K562 (cell line): ENCODE measurements around the gene SPRR3. TPM values are rescaled to one million over a fixed set of nuclear protein-coding genes. Genes with fewer than 3 reads are reported as not detected.

Experiments
- ATAC-seq: fragments of 200-7000 bp; cut with Tn5 transposase; 3 replicates; pipeline ENCODE4 v1.9.1; 2020; ENCODE audit warnings: moderate library complexity
- BruUV-seq: library from RNA; stranded (reverse); fragments of 400-500 nt; replicated peaks from 2 replicates; lab custom pipeline; 2021; lab: Mats Ljungman, UMichigan
- CTCF ChIA-PET: fragments of 300-600 bp; formaldehyde crosslinking; extraction: SDS; loops from one replicate; lab custom pipeline; 2021; ENCODE audit warnings: low intra/inter-chr PET ratio; lab: Yijun Ruan, JAX
- POLR2A ChIA-PET: fragments of 300-600, 350-650 bp; sonication (Branson Sonifier 250); formaldehyde crosslinking; extraction: SDS; loops from one replicate; lab custom pipeline; 2021; ENCODE audit warnings: antibody characterized with exemption, inconsistent platforms; lab: Yijun Ruan, JAX
- DNase-seq, 4 experiments: peaks; one replicate each; pipeline versions ENCODE4 v3.0.0 to v3.0.0-alpha.2; 2011 to 2018; ENCODE audit warnings: low spot score in 3 of 4, mixed read lengths in 3 of 4; ENCODE audit errors: extremely low read depth in 1 of 4
- FAIRE-seq: peaks from 2 replicates; lab custom pipeline; 2011; peaks lifted over from hg19 to GRCh38; lab: Jason Lieb, UNC
- H2AFZ ChIP-seq: 2 replicates; pipeline ENCODE4 v1.6.0; 2011; ENCODE audit warnings: low read depth, low read length, control low read depth, inconsistent platforms
- H3K27ac ChIP-seq: fragments of 200-600 bp; 3 replicates; pipeline ENCODE4 v1.8.0; 2011; ENCODE audit warnings: low read depth, mild to moderate bottlenecking, control low read depth, inconsistent platforms, low read length, moderate library complexity, mixed read lengths; ENCODE audit errors: extremely low read depth
- H3K27me3 ChIP-seq, 2 experiments: fragments of 300-600 bp in 1 of 2; 2 replicates in 1 of 2; 3 replicates in 1 of 2; pipeline versions ENCODE4 v1.6.0 to v1.8.0; 2011; ENCODE audit warnings: inconsistent platforms in 2 of 2, low read length in 2 of 2, mild to moderate bottlenecking in 1 of 2, mixed read lengths in 1 of 2, moderate library complexity in 1 of 2; ENCODE audit not compliant: control insufficient read depth in 2 of 2, insufficient read depth in 2 of 2
- H3K36me3 ChIP-seq: fragments of 300-600 bp; 3 replicates; pipeline ENCODE4 v1.8.0; 2011; ENCODE audit warnings: mild to moderate bottlenecking, low read length, inconsistent platforms; ENCODE audit not compliant: control insufficient read depth, insufficient read depth
- H3K4me1 ChIP-seq, 2 experiments: fragments of 200-600 bp in 1 of 2; replicated peaks in 1 of 2; 2 replicates in 1 of 2; 3 replicates in 1 of 2; pipeline versions ENCODE4 v1.5.1 to v1.8.0; 2011; ENCODE audit warnings: inconsistent platforms in 2 of 2, low read length in 2 of 2, mild to moderate bottlenecking in 1 of 2, mixed read lengths in 1 of 2, moderate library complexity in 1 of 2; ENCODE audit not compliant: control insufficient read depth in 2 of 2, insufficient read depth in 2 of 2
- H3K4me2 ChIP-seq: 2 replicates; pipeline ENCODE4 v1.6.1; 2011; ENCODE audit warnings: low read length, control low read depth, inconsistent platforms, mixed read lengths; ENCODE audit not compliant: insufficient read depth
- H3K4me3 ChIP-seq: fragments of 200-600 bp; sonication (generic), shearing (Covaris generic); 2 replicates; pipeline ENCODE4 v1.5.1; 2016; ENCODE audit warnings: control low read depth, inconsistent platforms
- H3K79me2 ChIP-seq: fragments of 200-600 bp; 3 replicates; pipeline ENCODE4 v1.8.0; 2011; ENCODE audit warnings: low read length, inconsistent platforms; ENCODE audit not compliant: control insufficient read depth, insufficient read depth
- H3K9ac ChIP-seq, 2 experiments: 2 replicates each; pipeline versions ENCODE4 v1.6.0 to v1.6.1; 2011; ENCODE audit warnings: low read depth in 2 of 2, low read length in 2 of 2, control low read depth in 1 of 2, inconsistent platforms in 1 of 2, mild to moderate bottlenecking in 1 of 2, mixed read lengths in 1 of 2; ENCODE audit not compliant: insufficient read depth in 1 of 2
- H3K9me1 ChIP-seq: one replicate; pipeline ENCODE4 v1.6.0; 2011; ENCODE audit warnings: inconsistent platforms, mild to moderate bottlenecking, low read length, moderate library complexity; ENCODE audit not compliant: control insufficient read depth, insufficient read depth
- H3K9me3 ChIP-seq: replicated peaks from 2 replicates; pipeline ENCODE4 v1.5.1; 2011; ENCODE audit warnings: low read depth, low read length, inconsistent platforms; ENCODE audit not compliant: control insufficient read depth, insufficient read depth
- H4K20me1 ChIP-seq: replicated peaks from 2 replicates; pipeline ENCODE4 v1.6.1; 2011; ENCODE audit warnings: low read length, inconsistent platforms, mixed read lengths; ENCODE audit not compliant: control insufficient read depth, insufficient read depth
- CEBPG ChIP-seq, 3 experiments: fragments of 200-800 bp in 1 of 3; sonication (Bioruptor generic) in 1 of 3; sonication (generic) in 1 of 3; formaldehyde crosslinking in 1 of 3; IDR thresholded peaks in 2 of 3; conservative IDR thresholded peaks in 1 of 3; 2 replicates each; pipeline versions ENCODE4 v1.6.1 to v1.8.0; 2016 to 2022; ENCODE audit warnings: missing compliant biosample characterization in 2 of 3, missing genetic modification characterization in 2 of 3, mild to moderate bottlenecking in 1 of 3, missing genetic modification reagents in 1 of 3
- FOXM1 ChIP-seq, 2 experiments: fragments of 450-650 bp in 1 of 2; sonication (generic) in 1 of 2; formaldehyde crosslinking in 1 of 2; IDR thresholded peaks; 2 replicates each; pipeline versions ENCODE4 v1.6.1 to v1.9.0; 2017 to 2022; ENCODE audit warnings: low read depth in 2 of 2, mild to moderate bottlenecking in 2 of 2, missing genetic modification reagents in 1 of 2, moderate library complexity in 1 of 2
- KHSRP ChIP-seq: fragments of 450-650 bp; IDR thresholded peaks from 2 replicates; pipeline ENCODE4 v1.6.1; 2017
- NR2C1 ChIP-seq, 2 experiments: fragments of 450-650 bp; IDR thresholded peaks; 2 replicates each; pipeline ENCODE4 v1.6.1; 2017; ENCODE audit warnings: mild to moderate bottlenecking in 2 of 2, antibody characterized with exemption in 1 of 2, inconsistent platforms in 1 of 2, missing compliant biosample characterization in 1 of 2, missing genetic modification characterization in 1 of 2
- NR2C2 ChIP-seq, 2 experiments: fragments of 200-800 bp in 1 of 2; sonication (Bioruptor generic) in 1 of 2; sonication (generic) in 1 of 2; formaldehyde crosslinking in 1 of 2; IDR thresholded peaks; 2 replicates each; pipeline versions ENCODE4 v1.6.1 to v1.8.0; 2016 to 2022; ENCODE audit warnings: mild to moderate bottlenecking in 1 of 2, missing compliant biosample characterization in 1 of 2, missing genetic modification characterization in 1 of 2, missing genetic modification reagents in 1 of 2
- POLR2G ChIP-seq: fragments of 200-400 bp; formaldehyde crosslinking; IDR thresholded peaks from 2 replicates; pipeline ENCODE4 v1.6.1; 2017; ENCODE audit warnings: low read depth, mild to moderate bottlenecking, antibody characterized with exemption, low read length, moderate library complexity
- PTTG1 ChIP-seq: fragments of 450-650 bp; IDR thresholded peaks from 2 replicates; pipeline ENCODE4 v1.6.1; 2016; ENCODE audit warnings: low read depth, mild to moderate bottlenecking, missing genetic modification characterization, missing compliant biosample characterization
- SETDB1 ChIP-seq: IDR thresholded peaks from one replicate; pipeline ENCODE4 v1.6.1; 2012; ENCODE audit warnings: low read length, control low read depth, inconsistent platforms
- SIX5 ChIP-seq, 2 experiments: IDR thresholded peaks; 2 replicates each; pipeline ENCODE4 v1.6.1; 2011; ENCODE audit warnings: low read length in 2 of 2, borderline replicate concordance in 1 of 2, low read depth in 1 of 2, mild to moderate bottlenecking in 1 of 2, moderate library complexity in 1 of 2; ENCODE audit not compliant: insufficient read depth in 1 of 2
- STAT5A ChIP-seq: IDR thresholded peaks from 2 replicates; pipeline ENCODE4 v1.6.1; 2012; ENCODE audit warnings: low read length, inconsistent platforms, borderline replicate concordance
- TAF9B ChIP-seq: fragments of 450-650 bp; IDR thresholded peaks from 2 replicates; pipeline ENCODE4 v1.6.1; 2018; ENCODE audit warnings: mild to moderate bottlenecking; ENCODE audit not compliant: partially characterized antibody
- TCFL5 ChIP-seq: fragments of 250-450 bp; sonication (Bioruptor Pico); conservative IDR thresholded peaks from 2 replicates; pipeline ENCODE4 v1.6.1; 2021; ENCODE audit warnings: mild to moderate bottlenecking, moderate library complexity, matching md5 sums
- ZNF780A ChIP-seq: fragments of 250-450 bp; sonication (Bioruptor Pico); IDR thresholded peaks from 2 replicates; pipeline ENCODE4 v1.5.0; 2021; ENCODE audit warnings: mild to moderate bottlenecking
- WGBS: fragments of 100-300 bp; shearing (Covaris generic); methylation state at CpG from one replicate; pipeline ENCODE4 v1.1.6; 2016; ENCODE audit warnings: low coverage, mixed read lengths; ENCODE audit not compliant: insufficient coverage; ENCODE audit errors: missing lambda C conversion rate; 5-methylcytosine and 5-hydroxymethylcytosine counted together
- in situ Hi-C: fragments of 300-500 bp; cut with MboI; formaldehyde crosslinking; loops from 4 replicates; pipeline ENCODE4 v1.15.0; 2018; ENCODE audit warnings: inconsistent platforms, mixed read lengths
- intact Hi-C: fragments of 100-400 bp; cut with micrococcal nuclease; formaldehyde crosslinking; loops from 2 replicates; pipeline ENCODE4 v1.14.2; 2022
- polyA plus RNA-seq, 8 experiments: library from polyadenylated mRNA; depleted of rRNA in 4 of 8; stranded (reverse) in 5 of 8; unstranded in 3 of 8; fragments of >200 nt; fragmentation: Nextera tagmentation in 2 of 8; fragmentation: Illumina TruSeq in 1 of 8; extraction: Ambion mirVana in 2 of 8; extraction: Trizol in 1 of 8; gene quantifications; 2 replicates each; pipeline versions ENCODE4 v1.2.1 to v1.2.3, GENCODE V29; 2011 to 2014; ENCODE audit warnings: inconsistent platforms in 1 of 8, missing spikeins in 1 of 8
- total RNA-seq, 7 experiments: library from RNA; depleted of rRNA in 6 of 7; stranded (reverse); fragments of >200 nt in 6 of 7; fragmentation: Illumina TruSeq in 2 of 7; extraction: Trizol in 2 of 7; gene quantifications; 2 replicates each; pipeline versions ENCODE4 v1.2.1 to v1.2.3, GENCODE V29; 2011 to 2021; ENCODE audit warnings: low replicate concordance in 1 of 7
- TF ChIP-seq, protein P1 (sequence below), 3 experiments: fragments of 200-800 bp in 1 of 3; fragments of 250-450 bp in 1 of 3; fragments of 450-650 bp in 1 of 3; sonication (Bioruptor Pico) in 1 of 3; sonication (Bioruptor generic) in 1 of 3; formaldehyde crosslinking in 1 of 3; IDR thresholded peaks; 2 replicates each; pipeline versions ENCODE4 v1.6.1 to v1.8.0; 2016 to 2022; ENCODE audit warnings: mild to moderate bottlenecking in 2 of 3, missing genetic modification characterization in 2 of 3, missing compliant biosample characterization in 1 of 3, moderate library complexity in 1 of 3
- TF ChIP-seq, protein P2 (sequence below): fragments of 450-650 bp; formaldehyde crosslinking; IDR thresholded peaks from 2 replicates; pipeline ENCODE4 v1.4.0; 2020; ENCODE audit warnings: mild to moderate bottlenecking, mixed read lengths

The SPRR3 gene
- total and polyA plus RNA-seq, 9 of the 15 experiments (the other 6 are each of a cell fraction or from before 2014, with no cell fraction given) = not detected

DNA sequence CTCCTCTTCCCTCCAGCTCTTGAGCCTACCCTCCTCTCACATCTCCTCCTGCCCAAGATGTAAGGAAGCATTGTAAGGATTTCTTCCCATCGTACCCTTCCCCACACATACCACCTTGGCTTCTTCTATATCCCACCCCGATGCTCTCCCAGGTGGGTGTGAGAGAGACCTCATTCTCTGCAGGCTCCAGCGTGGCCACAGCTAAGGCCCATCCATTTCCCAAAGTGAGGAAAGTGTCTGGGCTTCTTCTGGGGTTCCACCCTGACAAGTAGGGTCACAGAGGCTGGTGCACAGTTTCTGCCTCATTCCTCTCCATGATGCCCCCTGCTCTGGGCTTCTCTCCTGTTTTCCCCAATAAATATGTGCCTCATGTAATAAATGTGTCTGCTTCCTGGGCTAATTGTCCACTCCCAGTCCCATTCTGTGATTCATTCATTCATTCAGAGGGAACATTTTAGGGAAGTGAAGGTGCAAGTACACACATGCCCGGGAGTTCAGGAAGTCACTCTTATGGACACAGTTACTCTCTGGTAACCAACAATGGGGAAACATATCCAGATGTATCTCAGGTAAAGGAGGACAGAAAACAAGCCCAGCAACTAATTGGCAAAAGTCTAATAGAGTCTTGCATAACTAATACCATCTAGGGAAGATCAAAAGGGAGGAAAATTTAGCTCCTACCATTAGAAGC, 29.2 kb upstream of the SPRR3 start:
- H3K4me2 ChIP-seq = no peak overlapping the region
- H3K27me3 ChIP-seq = peaks cover 0 to 3% of the 10 kb centered on the region in 2 experiments; a peak in 3 of 5 replicates
- ChIA-PET POLR2A (no interaction called here), CTCF (no interaction called here)
- H3K4me3 ChIP-seq = no peak overlapping the region
- no peak overlapping the region for H3K27ac ChIP-seq
- no peaks in the 10 kb centered on the region for H4K20me1 ChIP-seq
- DNase-seq (no peak), ATAC-seq (no peak), FAIRE-seq (no peak)
- H3K9ac ChIP-seq = no peak overlapping the region
- H3K36me3 ChIP-seq = no peaks in the 10 kb centered on the region
- no peaks in the 10 kb centered on the region for H3K9me3 ChIP-seq
- H3K9me1 ChIP-seq = no peaks in the 10 kb centered on the region
- intact Hi-C loops = no loop called here
- no peaks in the 10 kb centered on the region for H3K4me1 ChIP-seq
- no peak overlapping the region for H2AFZ ChIP-seq
- no peaks in the 10 kb centered on the region for H3K79me2 ChIP-seq
- no TSS peak for BruUV-seq
- in situ Hi-C loops = loop anchor here (25.0 kb wide), 1 partner anchor 215 kb away; no protein-coding TSS in a partner anchor
- WGBS = 0% methylated on average over 4 of the region's 4 CpGs
- TF ChIP-seq ZNF780A (CRISPR knock-in tag) = no peak
- TF ChIP-seq NR2C2 (CRISPR knock-in tag; IDR thresholded peaks at IDR 0.05) = no peak
- TF ChIP-seq NR2C2 (tag; IDR thresholded peaks at IDR 0.05) = no peak
- TF ChIP-seq POLR2G = no peak
- no peak for TF ChIP-seq NR2C1 (IDR thresholded peaks at IDR 0.05)
- no peak for TF ChIP-seq NR2C1 (tag; IDR thresholded peaks at IDR 0.05)
- no peak for TF ChIP-seq PTTG1 (tag)
- TF ChIP-seq TCFL5 = no peak
- no peak for TF ChIP-seq CEBPG (CRISPR knock-in tag; IDR thresholded peaks at IDR 0.05)
- TF ChIP-seq CEBPG (tag; conservative IDR thresholded peaks at IDR 0.05 in 1 of 2, IDR thresholded peaks at IDR 0.05 in 1 of 2) = no peak
- TF ChIP-seq, protein P1, sequence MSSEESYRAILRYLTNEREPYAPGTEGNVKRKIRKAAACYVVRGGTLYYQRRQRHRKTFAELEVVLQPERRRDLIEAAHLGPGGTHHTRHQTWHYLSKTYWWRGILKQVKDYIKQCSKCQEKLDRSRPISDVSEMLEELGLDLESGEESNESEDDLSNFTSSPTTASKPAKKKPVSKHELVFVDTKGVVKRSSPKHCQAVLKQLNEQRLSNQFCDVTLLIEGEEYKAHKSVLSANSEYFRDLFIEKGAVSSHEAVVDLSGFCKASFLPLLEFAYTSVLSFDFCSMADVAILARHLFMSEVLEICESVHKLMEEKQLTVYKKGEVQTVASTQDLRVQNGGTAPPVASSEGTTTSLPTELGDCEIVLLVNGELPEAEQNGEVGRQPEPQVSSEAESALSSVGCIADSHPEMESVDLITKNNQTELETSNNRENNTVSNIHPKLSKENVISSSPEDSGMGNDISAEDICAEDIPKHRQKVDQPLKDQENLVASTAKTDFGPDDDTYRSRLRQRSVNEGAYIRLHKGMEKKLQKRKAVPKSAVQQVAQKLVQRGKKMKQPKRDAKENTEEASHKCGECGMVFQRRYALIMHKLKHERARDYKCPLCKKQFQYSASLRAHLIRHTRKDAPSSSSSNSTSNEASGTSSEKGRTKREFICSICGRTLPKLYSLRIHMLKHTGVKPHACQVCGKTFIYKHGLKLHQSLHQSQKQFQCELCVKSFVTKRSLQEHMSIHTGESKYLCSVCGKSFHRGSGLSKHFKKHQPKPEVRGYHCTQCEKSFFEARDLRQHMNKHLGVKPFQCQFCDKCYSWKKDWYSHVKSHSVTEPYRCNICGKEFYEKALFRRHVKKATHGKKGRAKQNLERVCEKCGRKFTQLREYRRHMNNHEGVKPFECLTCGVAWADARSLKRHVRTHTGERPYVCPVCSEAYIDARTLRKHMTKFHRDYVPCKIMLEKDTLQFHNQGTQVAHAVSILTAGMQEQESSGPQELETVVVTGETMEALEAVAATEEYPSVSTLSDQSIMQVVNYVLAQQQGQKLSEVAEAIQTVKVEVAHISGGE (CRISPR knock-in tag; IDR thresholded peaks at IDR 0.05) = no peak
- no peak for TF ChIP-seq SIX5 (IDR thresholded peaks at IDR 0.05; ENCODE audit: borderline replicate concordance in 1 of 2, insufficient read depth in 1 of 2, low read depth in 1 of 2, low read length in 2 of 2)
- no peak for TF ChIP-seq TAF9B
- TF ChIP-seq STAT5A = no peak
- TF ChIP-seq, protein P2, sequence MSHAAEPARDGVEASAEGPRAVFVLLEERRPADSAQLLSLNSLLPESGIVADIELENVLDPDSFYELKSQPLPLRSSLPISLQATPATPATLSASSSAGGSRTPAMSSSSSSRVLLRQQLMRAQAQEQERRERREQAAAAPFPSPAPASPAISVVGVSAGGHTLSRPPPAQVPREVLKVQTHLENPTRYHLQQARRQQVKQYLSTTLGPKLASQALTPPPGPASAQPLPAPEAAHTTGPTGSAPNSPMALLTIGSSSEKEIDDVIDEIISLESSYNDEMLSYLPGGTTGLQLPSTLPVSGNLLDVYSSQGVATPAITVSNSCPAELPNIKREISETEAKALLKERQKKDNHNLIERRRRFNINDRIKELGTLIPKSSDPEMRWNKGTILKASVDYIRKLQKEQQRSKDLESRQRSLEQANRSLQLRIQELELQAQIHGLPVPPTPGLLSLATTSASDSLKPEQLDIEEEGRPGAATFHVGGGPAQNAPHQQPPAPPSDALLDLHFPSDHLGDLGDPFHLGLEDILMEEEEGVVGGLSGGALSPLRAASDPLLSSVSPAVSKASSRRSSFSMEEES = no peak
- no peak for TF ChIP-seq KHSRP
- TF ChIP-seq FOXM1 (IDR thresholded peaks at IDR 0.05; ENCODE audit: low read depth) = no peak
- no peak for TF ChIP-seq FOXM1 (CRISPR knock-in tag; IDR thresholded peaks at IDR 0.05; ENCODE audit: low read depth)
- no peak for TF ChIP-seq SETDB1
